Activated naive CD4-positive, alpha-beta T cell treated with anti-CD3 and anti-CD28 coated beads, Interleukin-2, amount 50 U/mL, for 24 hours (primary cell): ENCODE results near the gene IFNK.
A peak's percentile ranks its signal among the peaks of the same experiment; 100 is the strongest.

Source experiments
- H3K27ac Mint-ChIP-seq: one replicate; pipeline ENCODE4 v1.8.0; 2021; ENCODE audit warnings: mild to moderate bottlenecking, mixed read lengths
- H3K27me3 Mint-ChIP-seq: one replicate; pipeline ENCODE4 v1.8.0; 2021; ENCODE audit warnings: mixed read lengths
- H3K36me3 Mint-ChIP-seq: one replicate; pipeline ENCODE4 v1.8.0; 2021; ENCODE audit warnings: mixed read lengths
- H3K4me1 Mint-ChIP-seq: one replicate; pipeline ENCODE4 v1.8.0; 2021; ENCODE audit warnings: mixed read lengths
- H3K4me3 Mint-ChIP-seq: one replicate; pipeline ENCODE4 v1.8.0; 2021; ENCODE audit warnings: mild to moderate bottlenecking, mixed read lengths
- H3K9me3 Mint-ChIP-seq: one replicate; pipeline ENCODE4 v1.8.0; 2021; ENCODE audit warnings: mixed read lengths

IFNK gene

DNA sequence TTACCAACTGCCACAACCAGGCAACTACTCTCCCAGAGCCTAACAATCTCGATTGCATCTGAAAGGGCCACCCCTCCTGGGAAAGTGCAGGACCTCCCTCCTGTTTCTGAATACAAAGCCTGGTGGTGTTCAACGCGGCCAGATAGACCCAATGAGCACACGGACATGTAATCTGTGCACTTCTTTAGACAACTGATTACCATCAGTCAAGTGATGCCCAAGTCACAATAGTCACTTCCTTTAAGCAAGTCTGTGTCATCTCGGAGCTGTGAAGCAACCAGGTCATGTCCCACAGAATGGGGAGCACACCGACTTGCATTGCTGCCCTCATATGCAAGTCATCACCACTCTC is 48.5 kb downstream of the IFNK start:
- Mint-ChIP-seq H3K4me3 (peak overlapping the region; percentile 93), H3K27ac (peak overlapping the region; percentile 95), H3K27me3 (no peaks in the 10 kb centered on the region), H3K4me1 (peaks cover 53% of the 10 kb centered on the region), H3K36me3 (peaks cover 1% of the 10 kb centered on the region), H3K9me3 (no peaks in the 10 kb centered on the region)

DNA sequence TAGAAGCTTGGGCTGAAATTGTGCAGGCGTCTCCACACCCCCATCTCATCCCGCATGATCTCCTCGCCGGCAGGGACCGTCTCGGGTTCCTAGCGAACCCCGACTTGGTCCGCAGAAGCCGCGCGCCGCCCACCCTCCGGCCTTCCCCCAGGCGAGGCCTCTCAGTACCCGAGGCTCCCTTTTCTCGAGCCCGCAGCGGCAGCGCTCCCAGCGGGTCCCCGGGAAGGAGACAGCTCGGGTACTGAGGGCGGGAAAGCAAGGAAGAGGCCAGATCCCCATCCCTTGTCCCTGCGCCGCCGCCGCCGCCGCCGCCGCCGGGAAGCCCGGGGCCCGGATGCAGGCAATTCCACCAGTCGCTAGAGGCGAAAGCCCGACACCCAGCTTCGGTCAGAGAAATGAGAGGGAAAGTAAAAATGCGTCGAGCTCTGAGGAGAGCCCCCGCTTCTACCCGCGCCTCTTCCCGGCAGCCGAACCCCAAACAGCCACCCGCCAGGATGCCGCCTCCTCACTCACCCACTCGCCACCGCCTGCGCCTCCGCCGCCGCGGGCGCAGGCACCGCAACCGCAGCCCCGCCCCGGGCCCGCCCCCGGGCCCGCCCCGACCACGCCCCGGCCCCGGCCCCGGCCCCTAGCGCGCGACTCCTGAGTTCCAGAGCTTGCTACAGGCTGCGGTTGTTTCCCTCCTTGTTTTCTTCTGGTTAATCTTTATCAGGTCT is 49.0 kb downstream of the IFNK start, which contains the start of gene C9orf72:
TSS of gene C9orf72 (minus strand) at position 564 of the 716 bp plus-strand sequence. CDS start 6,361 bp downstream, outside the sequence.
- Mint-ChIP-seq H3K27me3 (no peaks in the 10 kb centered on the region), H3K9me3 (peaks cover 2% of the 10 kb centered on the region), H3K27ac (peak within 1 kb of the TSS; percentile 100), H3K4me1 (peaks cover 48% of the 10 kb centered on the region), H3K4me3 (peak within 1 kb of the TSS; percentile 93), H3K36me3 (no peaks in the 10 kb centered on the region)

DNA sequence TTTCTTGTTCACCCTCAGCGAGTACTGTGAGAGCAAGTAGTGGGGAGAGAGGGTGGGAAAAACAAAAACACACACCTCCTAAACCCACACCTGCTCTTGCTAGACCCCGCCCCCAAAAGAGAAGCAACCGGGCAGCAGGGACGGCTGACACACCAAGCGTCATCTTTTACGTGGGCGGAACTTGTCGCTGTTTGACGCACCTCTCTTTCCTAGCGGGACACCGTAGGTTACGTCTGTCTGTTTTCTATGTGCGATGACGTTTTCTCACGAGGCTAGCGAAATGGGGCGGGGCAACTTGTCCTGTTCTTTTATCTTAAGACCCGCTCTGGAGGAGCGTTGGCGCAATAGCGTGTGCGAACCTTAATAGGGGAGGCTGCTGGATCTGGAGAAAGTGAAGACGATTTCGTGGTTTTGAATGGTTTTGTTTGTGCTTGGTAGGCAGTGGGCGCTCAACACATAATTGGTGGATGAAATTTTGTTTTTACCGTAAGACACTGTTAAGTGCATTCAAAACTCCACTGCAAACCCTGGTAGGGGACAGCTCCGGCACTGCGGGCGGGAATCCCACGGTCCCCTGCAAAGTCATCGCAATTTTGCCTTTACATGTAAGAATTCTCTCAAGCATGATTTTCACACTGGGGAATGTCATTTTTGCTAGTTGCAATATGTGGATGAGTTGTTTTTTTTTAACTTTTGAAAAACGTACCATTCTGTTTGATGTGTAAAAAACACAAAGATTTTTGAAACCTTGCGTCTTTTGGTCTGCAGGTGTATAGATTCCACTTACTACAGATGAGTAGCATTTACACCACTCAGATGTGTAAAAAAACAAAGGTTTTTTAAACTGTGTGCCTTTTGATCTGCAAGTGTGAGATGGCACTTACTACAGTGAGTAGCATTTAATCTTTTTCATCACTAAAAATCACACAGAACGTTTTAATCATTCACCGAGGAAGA is 49.8 kb downstream of the IFNK start:
- Mint-ChIP-seq H3K4me1 (peaks cover 43% of the 10 kb centered on the region), H3K27me3 (no peaks in the 10 kb centered on the region), H3K27ac (peak overlapping the region; percentile 100), H3K4me3 (peak overlapping the region; percentile 93), H3K36me3 (no peaks in the 10 kb centered on the region), H3K9me3 (peaks cover 8% of the 10 kb centered on the region)
